K562 (cell line): ENCODE results near the gene ACVR2B. TPM values are rescaled to one million over a fixed set of nuclear protein-coding genes. Genes with fewer than 3 reads are reported as not detected.

Experiments
- BRD4 ChIP-seq: fragments of 200-600 bp; sonication (generic); IDR thresholded peaks from 2 replicates; pipeline ENCODE4 v1.6.1; 2017; ENCODE audit warnings: inconsistent platforms
- HNRNPUL1 ChIP-seq: fragments of 200-400 bp; formaldehyde crosslinking; IDR thresholded peaks from 2 replicates; pipeline ENCODE4 v1.6.1; 2017; ENCODE audit warnings: low read length
- HOMEZ ChIP-seq: fragments of 250-450 bp; sonication (Bioruptor Pico); IDR thresholded peaks from 2 replicates; pipeline ENCODE4 v1.4.0; 2020; ENCODE audit warnings: mild to moderate bottlenecking, moderate library complexity
- KDM5B ChIP-seq: fragments of 200-600 bp; sonication (generic); IDR thresholded peaks from 2 replicates; pipeline ENCODE4 v1.6.1; 2012; ENCODE audit warnings: low read depth, mild to moderate bottlenecking, moderate library complexity, low read length, control low read depth, inconsistent platforms; ENCODE audit not compliant: insufficient replicate concordance
- MCM2 ChIP-seq: fragments of 450-650 bp; IDR thresholded peaks from 2 replicates; pipeline ENCODE4 v1.6.1; 2017; ENCODE audit warnings: low read depth, mild to moderate bottlenecking
- MTA2 ChIP-seq: fragments of 450-650 bp; IDR thresholded peaks from 2 replicates; pipeline ENCODE4 v1.6.1; 2016; ENCODE audit warnings: low read depth
- NCOA4 ChIP-seq: fragments of 450-650 bp; IDR thresholded peaks from 2 replicates; pipeline ENCODE4 v1.6.1; 2018; ENCODE audit warnings: mild to moderate bottlenecking; ENCODE audit not compliant: partially characterized antibody
- SIX5 ChIP-seq, 2 experiments: IDR thresholded peaks; 2 replicates each; pipeline ENCODE4 v1.6.1; 2011; ENCODE audit warnings: low read length in 2 of 2, borderline replicate concordance in 1 of 2, low read depth in 1 of 2, mild to moderate bottlenecking in 1 of 2, moderate library complexity in 1 of 2; ENCODE audit not compliant: insufficient read depth in 1 of 2
- SMAD1 ChIP-seq: fragments of 150-350 bp; IDR thresholded peaks from 2 replicates; pipeline ENCODE4 v1.6.1; 2014; ENCODE audit warnings: low read length, low read depth; ENCODE audit not compliant: partially characterized antibody
- SRF ChIP-seq, 2 experiments: fragments of 250-450, 450-650 bp in 1 of 2; sonication (Bioruptor Pico) in 1 of 2; sonication (generic) in 1 of 2; formaldehyde crosslinking; IDR thresholded peaks; 2 replicates each; pipeline versions ENCODE4 v1.5.0 to v1.5.1; 2020 to 2022; ENCODE audit warnings: mild to moderate bottlenecking in 1 of 2, missing genetic modification reagents in 1 of 2
- TAF7 ChIP-seq: fragments of 450-650 bp; IDR thresholded peaks from 2 replicates; pipeline ENCODE4 v1.6.1; 2016; ENCODE audit warnings: missing genetic modification characterization, missing compliant biosample characterization
- ZFP1 ChIP-seq: fragments of 450-650 bp; formaldehyde crosslinking; IDR thresholded peaks from 2 replicates; pipeline ENCODE4 v1.4.0; 2020; ENCODE audit warnings: mild to moderate bottlenecking, mixed read lengths
- ZFX ChIP-seq: sonication (generic); formaldehyde crosslinking; IDR thresholded peaks from 2 replicates; pipeline ENCODE4 v1.8.0; 2022; ENCODE audit warnings: mild to moderate bottlenecking, missing genetic modification reagents, moderate library complexity
- ZNF134 ChIP-seq: fragments of 250-450 bp; sonication (Bioruptor Pico); conservative IDR thresholded peaks from 2 replicates; pipeline ENCODE4 v1.4.0; 2020
- ZNF143 ChIP-seq: sonication (generic); formaldehyde crosslinking; IDR thresholded peaks from 2 replicates; pipeline ENCODE4 v1.9.0; 2022; ENCODE audit warnings: mild to moderate bottlenecking, missing genetic modification reagents
- ZNF408 ChIP-seq: fragments of 250-450 bp; sonication (Bioruptor Pico); IDR thresholded peaks from 2 replicates; pipeline ENCODE4 v1.4.0; 2020; ENCODE audit warnings: low read depth, mild to moderate bottlenecking, moderate library complexity
- ZNF561 ChIP-seq: fragments of 450-650 bp; formaldehyde crosslinking; conservative IDR thresholded peaks from 2 replicates; pipeline ENCODE4 v1.4.0; 2020; ENCODE audit warnings: mild to moderate bottlenecking, moderate library complexity
- ZNF57 ChIP-seq: fragments of 450-650 bp; formaldehyde crosslinking; IDR thresholded peaks from 2 replicates; pipeline ENCODE4 v1.4.0; 2020; ENCODE audit warnings: mild to moderate bottlenecking, moderate library complexity
- polyA plus RNA-seq, 8 experiments: library from polyadenylated mRNA; depleted of rRNA in 4 of 8; stranded (reverse) in 5 of 8; unstranded in 3 of 8; fragments of >200 nt; fragmentation: Nextera tagmentation in 2 of 8; fragmentation: Illumina TruSeq in 1 of 8; extraction: Ambion mirVana in 2 of 8; extraction: Trizol in 1 of 8; gene quantifications; 2 replicates each; pipeline versions ENCODE4 v1.2.1 to v1.2.3, GENCODE V29; 2011 to 2014; ENCODE audit warnings: inconsistent platforms in 1 of 8, missing spikeins in 1 of 8
- total RNA-seq, 7 experiments: library from RNA; depleted of rRNA in 6 of 7; stranded (reverse); fragments of >200 nt in 6 of 7; fragmentation: Illumina TruSeq in 2 of 7; extraction: Trizol in 2 of 7; gene quantifications; 2 replicates each; pipeline versions ENCODE4 v1.2.1 to v1.2.3, GENCODE V29; 2011 to 2021; ENCODE audit warnings: low replicate concordance in 1 of 7
- TF ChIP-seq, protein P1 (sequence below): fragments of 450-650 bp; formaldehyde crosslinking; IDR thresholded peaks from 2 replicates; pipeline ENCODE4 v1.4.0; 2022; ENCODE audit warnings: missing genetic modification characterization
- TF ChIP-seq, protein P2 (sequence below): sonication (generic); formaldehyde crosslinking; IDR thresholded peaks from 2 replicates; pipeline ENCODE4 v1.8.1; 2023; ENCODE audit warnings: mild to moderate bottlenecking, missing genetic modification reagents
- TF ChIP-seq, protein P3 (sequence below), 3 experiments: IDR thresholded peaks in 2 of 3; conservative IDR thresholded peaks in 1 of 3; 2 replicates each; pipeline ENCODE4 v1.5.1; 2011 to 2012; ENCODE audit warnings: low read length in 3 of 3, mild to moderate bottlenecking in 3 of 3, control low read depth in 2 of 3, improper control_type of control experiment in 1 of 3, inconsistent platforms in 1 of 3, low read depth in 1 of 3, mixed read lengths in 1 of 3, moderate library complexity in 1 of 3; ENCODE audit not compliant: insufficient read depth in 2 of 3

Gene ACVR2B
- total and polyA plus RNA-seq, 9 of the 15 experiments (the other 6 are each of a cell fraction or from before 2014, with no cell fraction given) = 1.8 to 23.7 (median 7.1) TPM

- TF ChIP-seq ZNF134 (CRISPR knock-in tag) = no peak
- peak; percentile 94 for TF ChIP-seq KDM5B
- peak; percentile 73; the same call in 1 of the 2 replicates for TF ChIP-seq TAF7 (tag)
- TF ChIP-seq ZNF57 (CRISPR knock-in tag) = no peak
- TF ChIP-seq HOMEZ (CRISPR knock-in tag) = no peak
- no peak for TF ChIP-seq ZNF143 (CRISPR knock-in tag)
- TF ChIP-seq SMAD1 = no peak
- TF ChIP-seq ZNF561 = no peak
- no peak for TF ChIP-seq ZFP1 (CRISPR knock-in tag)
- TF ChIP-seq, protein P1, sequence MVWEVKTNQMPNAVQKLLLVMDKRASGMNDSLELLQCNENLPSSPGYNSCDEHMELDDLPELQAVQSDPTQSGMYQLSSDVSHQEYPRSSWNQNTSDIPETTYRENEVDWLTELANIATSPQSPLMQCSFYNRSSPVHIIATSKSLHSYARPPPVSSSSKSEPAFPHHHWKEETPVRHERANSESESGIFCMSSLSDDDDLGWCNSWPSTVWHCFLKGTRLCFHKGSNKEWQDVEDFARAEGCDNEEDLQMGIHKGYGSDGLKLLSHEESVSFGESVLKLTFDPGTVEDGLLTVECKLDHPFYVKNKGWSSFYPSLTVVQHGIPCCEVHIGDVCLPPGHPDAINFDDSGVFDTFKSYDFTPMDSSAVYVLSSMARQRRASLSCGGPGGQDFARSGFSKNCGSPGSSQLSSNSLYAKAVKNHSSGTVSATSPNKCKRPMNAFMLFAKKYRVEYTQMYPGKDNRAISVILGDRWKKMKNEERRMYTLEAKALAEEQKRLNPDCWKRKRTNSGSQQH (CRISPR knock-in tag) = peak; percentile 49; the same call in 1 of the 2 replicates
- TF ChIP-seq MCM2 = no peak
- TF ChIP-seq, protein P2, sequence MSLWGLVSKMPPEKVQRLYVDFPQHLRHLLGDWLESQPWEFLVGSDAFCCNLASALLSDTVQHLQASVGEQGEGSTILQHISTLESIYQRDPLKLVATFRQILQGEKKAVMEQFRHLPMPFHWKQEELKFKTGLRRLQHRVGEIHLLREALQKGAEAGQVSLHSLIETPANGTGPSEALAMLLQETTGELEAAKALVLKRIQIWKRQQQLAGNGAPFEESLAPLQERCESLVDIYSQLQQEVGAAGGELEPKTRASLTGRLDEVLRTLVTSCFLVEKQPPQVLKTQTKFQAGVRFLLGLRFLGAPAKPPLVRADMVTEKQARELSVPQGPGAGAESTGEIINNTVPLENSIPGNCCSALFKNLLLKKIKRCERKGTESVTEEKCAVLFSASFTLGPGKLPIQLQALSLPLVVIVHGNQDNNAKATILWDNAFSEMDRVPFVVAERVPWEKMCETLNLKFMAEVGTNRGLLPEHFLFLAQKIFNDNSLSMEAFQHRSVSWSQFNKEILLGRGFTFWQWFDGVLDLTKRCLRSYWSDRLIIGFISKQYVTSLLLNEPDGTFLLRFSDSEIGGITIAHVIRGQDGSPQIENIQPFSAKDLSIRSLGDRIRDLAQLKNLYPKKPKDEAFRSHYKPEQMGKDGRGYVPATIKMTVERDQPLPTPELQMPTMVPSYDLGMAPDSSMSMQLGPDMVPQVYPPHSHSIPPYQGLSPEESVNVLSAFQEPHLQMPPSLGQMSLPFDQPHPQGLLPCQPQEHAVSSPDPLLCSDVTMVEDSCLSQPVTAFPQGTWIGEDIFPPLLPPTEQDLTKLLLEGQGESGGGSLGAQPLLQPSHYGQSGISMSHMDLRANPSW = 0 out of 2 replicates have a peak, but pooled peaks have one; percentile 34
- TF ChIP-seq SRF (CRISPR knock-in tag; IDR thresholded peaks at IDR 0.05) = peak in 1 of 2 experiments; percentile 58; a peak in 1 of 4 replicates
- no peak for TF ChIP-seq MTA2
- TF ChIP-seq NCOA4 = no peak
- TF ChIP-seq, protein P3, sequence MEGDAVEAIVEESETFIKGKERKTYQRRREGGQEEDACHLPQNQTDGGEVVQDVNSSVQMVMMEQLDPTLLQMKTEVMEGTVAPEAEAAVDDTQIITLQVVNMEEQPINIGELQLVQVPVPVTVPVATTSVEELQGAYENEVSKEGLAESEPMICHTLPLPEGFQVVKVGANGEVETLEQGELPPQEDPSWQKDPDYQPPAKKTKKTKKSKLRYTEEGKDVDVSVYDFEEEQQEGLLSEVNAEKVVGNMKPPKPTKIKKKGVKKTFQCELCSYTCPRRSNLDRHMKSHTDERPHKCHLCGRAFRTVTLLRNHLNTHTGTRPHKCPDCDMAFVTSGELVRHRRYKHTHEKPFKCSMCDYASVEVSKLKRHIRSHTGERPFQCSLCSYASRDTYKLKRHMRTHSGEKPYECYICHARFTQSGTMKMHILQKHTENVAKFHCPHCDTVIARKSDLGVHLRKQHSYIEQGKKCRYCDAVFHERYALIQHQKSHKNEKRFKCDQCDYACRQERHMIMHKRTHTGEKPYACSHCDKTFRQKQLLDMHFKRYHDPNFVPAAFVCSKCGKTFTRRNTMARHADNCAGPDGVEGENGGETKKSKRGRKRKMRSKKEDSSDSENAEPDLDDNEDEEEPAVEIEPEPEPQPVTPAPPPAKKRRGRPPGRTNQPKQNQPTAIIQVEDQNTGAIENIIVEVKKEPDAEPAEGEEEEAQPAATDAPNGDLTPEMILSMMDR (IDR thresholded peaks at IDR 0.05 in 2 of 3, conservative IDR thresholded peaks at IDR 0.05 in 1 of 3; ENCODE audit: insufficient read depth in 2 of 3, low read depth in 1 of 3, low read length in 3 of 3) = peak; percentile 87 to 96 (median 90)
- TF ChIP-seq SIX5 (IDR thresholded peaks at IDR 0.05; ENCODE audit: borderline replicate concordance in 1 of 2, insufficient read depth in 1 of 2, low read depth in 1 of 2, low read length in 2 of 2) = no peak
- no peak for TF ChIP-seq ZNF408 (CRISPR knock-in tag)
- TF ChIP-seq BRD4 = no peak; the same call in 1 of the 2 replicates
- no peak for TF ChIP-seq HNRNPUL1
- peak; percentile 93 for TF ChIP-seq ZFX
Measured at GRCh38 chr3:38496131-38496910, 42.6 kb downstream of the ACVR2B start, which contains the start of gene EXOG (continued).
